ENCODE data around the gene VAV1. TPM values are rescaled to one million over a fixed set of nuclear protein-coding genes. Genes with fewer than 3 reads are reported as not detected.

Gene VAV1
- total and polyA plus RNA-seq, 2 of the 8 experiments (the other 6 are each of a cell fraction or from before 2014, with no cell fraction given), result 0.21 to 0.22 TPM

DNA sequence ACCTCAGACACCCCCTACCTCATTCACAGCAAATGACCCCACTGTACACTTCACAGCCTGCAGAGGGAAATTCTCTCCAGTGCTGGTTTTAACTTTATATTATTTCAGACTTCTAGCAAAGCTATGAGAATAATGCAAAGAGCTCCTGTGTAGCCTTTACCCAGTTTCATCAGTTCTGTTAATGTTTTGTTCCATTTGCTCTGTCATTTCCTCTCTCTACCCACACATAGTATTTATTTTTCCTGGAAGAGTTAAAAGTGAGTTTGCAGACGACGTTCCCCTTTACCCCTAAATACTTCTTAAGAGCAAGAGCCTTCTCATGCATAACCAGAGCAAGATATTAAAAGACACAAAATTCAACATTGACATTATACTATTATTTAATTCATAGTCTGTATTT is 65.0 kb downstream of the VAV1 start (continued):
- TF ChIP-seq CHD7 (IDR thresholded peaks at IDR 0.05; ENCODE audit: insufficient replicate concordance, low read length), result no peak
- no peak for TF ChIP-seq CBX5 (IDR thresholded peaks at IDR 0.05; ENCODE audit: low read depth, low read length)
- TF ChIP-seq SIRT6 (IDR thresholded peaks at IDR 0.05; ENCODE audit: low read length), result no peak
- TF ChIP-seq CTCF (IDR thresholded peaks at IDR 0.05; ENCODE audit: control extremely low read depth in 1 of 3, insufficient read depth in 1 of 3, low read depth in 1 of 3, low read length in 3 of 3), result no peak
- no peak for TF ChIP-seq NRF1 (IDR thresholded peaks at IDR 0.05; ENCODE audit: low read depth, low read length)
- no peak for TF ChIP-seq YY1 (IDR thresholded peaks at IDR 0.05; ENCODE audit: low read depth, low read length)
- TF ChIP-seq EZH2 (IDR thresholded peaks at IDR 0.05; ENCODE audit: low read depth, low read length, severe bottlenecking), result no peak
- no peak for TF ChIP-seq E2F6 (IDR thresholded peaks at IDR 0.05)
- TF ChIP-seq RXRA (IDR thresholded peaks at IDR 0.05; ENCODE audit: insufficient read depth, low read depth, low read length), result no peak

Measured in H1 (cell line).